K562 (cell line): ENCODE measurements around the gene MRPL37. TPM values are rescaled to one million over a fixed set of nuclear protein-coding genes. Genes with fewer than 3 reads are reported as not detected.

ENCODE experiments used
- CBX2 ChIP-seq: fragments of 200-600 bp; sonication (generic); IDR thresholded peaks from one replicate; pipeline ENCODE4 v1.6.1; 2012; ENCODE audit warnings: mild to moderate bottlenecking, low read length, inconsistent platforms; ENCODE audit not compliant: insufficient read depth, poor library complexity, severe bottlenecking
- CXXC5 ChIP-seq: fragments of 250-450 bp; sonication (Bioruptor Pico); IDR thresholded peaks from 2 replicates; pipeline ENCODE4 v1.8.0; 2022; ENCODE audit warnings: inconsistent platforms, mild to moderate bottlenecking, moderate library complexity
- EP300 ChIP-seq: IDR thresholded peaks from 2 replicates; pipeline ENCODE4 v1.6.1; 2012; ENCODE audit warnings: low read length, improper control_type of control experiment
- HCFC1 ChIP-seq: IDR thresholded peaks from 2 replicates; pipeline ENCODE4 v1.6.1; 2012; ENCODE audit warnings: low read depth, low read length, improper control_type of control experiment
- PRMT5 ChIP-seq: sonication (generic); formaldehyde crosslinking; IDR thresholded peaks from 2 replicates; pipeline ENCODE4 v1.5.0; 2020; ENCODE audit warnings: missing genetic modification reagents
- RCOR1 ChIP-seq, 2 experiments: IDR thresholded peaks; 2 replicates each; pipeline ENCODE4 v1.6.1; 2012; ENCODE audit warnings: low read depth in 2 of 2, low read length in 2 of 2, borderline replicate concordance in 1 of 2, improper control_type of control experiment in 1 of 2
- SMAD4 ChIP-seq: fragments of 250-450 bp; sonication (Bioruptor Pico); conservative IDR thresholded peaks from 2 replicates; pipeline ENCODE4 v1.8.0; 2021; ENCODE audit warnings: inconsistent platforms, mild to moderate bottlenecking, moderate library complexity
- ZFPM2 ChIP-seq: fragments of 250-450 bp; sonication (Bioruptor Pico); IDR thresholded peaks from 2 replicates; pipeline ENCODE4 v1.5.1; 2022; ENCODE audit warnings: mild to moderate bottlenecking
- ZNF263 ChIP-seq: sonication (generic); formaldehyde crosslinking; IDR thresholded peaks from 2 replicates; pipeline ENCODE4 v1.8.0; 2022; ENCODE audit warnings: mild to moderate bottlenecking, missing genetic modification reagents, borderline replicate concordance
- polyA plus RNA-seq, 8 experiments: library from polyadenylated mRNA; depleted of rRNA in 4 of 8; stranded (reverse) in 5 of 8; unstranded in 3 of 8; fragments of >200 nt; fragmentation: Nextera tagmentation in 2 of 8; fragmentation: Illumina TruSeq in 1 of 8; extraction: Ambion mirVana in 2 of 8; extraction: Trizol in 1 of 8; gene quantifications; 2 replicates each; pipeline versions ENCODE4 v1.2.1 to v1.2.3, GENCODE V29; 2011 to 2014; ENCODE audit warnings: inconsistent platforms in 1 of 8, missing spikeins in 1 of 8
- total RNA-seq, 7 experiments: library from RNA; depleted of rRNA in 6 of 7; stranded (reverse); fragments of >200 nt in 6 of 7; fragmentation: Illumina TruSeq in 2 of 7; extraction: Trizol in 2 of 7; gene quantifications; 2 replicates each; pipeline versions ENCODE4 v1.2.1 to v1.2.3, GENCODE V29; 2011 to 2021; ENCODE audit warnings: low replicate concordance in 1 of 7
- TF ChIP-seq, protein P1 (sequence below): fragments of 450-650 bp; IDR thresholded peaks from 2 replicates; pipeline ENCODE4 v1.6.1; 2016; ENCODE audit warnings: low read depth
- TF ChIP-seq, protein P2 (sequence below), 2 experiments: IDR thresholded peaks; 2 replicates each; pipeline ENCODE4 v1.6.1; 2011; ENCODE audit warnings: borderline replicate concordance in 1 of 2, control low read depth in 1 of 2, low read depth in 1 of 2, low read length in 1 of 2, mild to moderate bottlenecking in 1 of 2, mixed read lengths in 1 of 2, moderate library complexity in 1 of 2; ENCODE audit not compliant: insufficient read depth in 1 of 2, insufficient read length in 1 of 2, poor library complexity in 1 of 2, severe bottlenecking in 1 of 2; ENCODE audit errors: extremely low read depth in 1 of 2

MRPL37 gene
- total and polyA plus RNA-seq, 9 of the 15 experiments (the other 6 are each of a cell fraction or from before 2014, with no cell fraction given): 52.2 to 303 (median 180) TPM

DNA sequence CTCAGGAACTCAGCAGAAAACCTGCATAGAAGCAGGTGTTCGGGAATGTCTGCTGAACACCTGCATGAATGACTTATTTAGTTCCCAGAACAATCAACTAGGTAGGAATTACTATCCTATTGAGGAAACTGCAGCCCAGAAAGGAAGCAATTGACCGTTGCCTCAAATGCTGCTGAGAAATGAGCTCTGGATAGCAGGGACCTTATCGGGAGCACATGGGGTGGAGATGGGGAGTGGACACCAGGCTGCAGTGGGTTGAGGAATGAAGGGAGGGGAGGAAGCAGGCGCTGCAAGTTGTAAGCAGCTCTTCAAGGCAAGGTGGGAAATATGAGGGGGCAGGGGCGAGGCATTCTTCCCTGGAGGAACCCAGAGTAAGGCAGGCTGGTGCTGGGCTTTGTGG lies 36.4 kb upstream of the MRPL37 start (continued):
- TF ChIP-seq, protein P1, sequence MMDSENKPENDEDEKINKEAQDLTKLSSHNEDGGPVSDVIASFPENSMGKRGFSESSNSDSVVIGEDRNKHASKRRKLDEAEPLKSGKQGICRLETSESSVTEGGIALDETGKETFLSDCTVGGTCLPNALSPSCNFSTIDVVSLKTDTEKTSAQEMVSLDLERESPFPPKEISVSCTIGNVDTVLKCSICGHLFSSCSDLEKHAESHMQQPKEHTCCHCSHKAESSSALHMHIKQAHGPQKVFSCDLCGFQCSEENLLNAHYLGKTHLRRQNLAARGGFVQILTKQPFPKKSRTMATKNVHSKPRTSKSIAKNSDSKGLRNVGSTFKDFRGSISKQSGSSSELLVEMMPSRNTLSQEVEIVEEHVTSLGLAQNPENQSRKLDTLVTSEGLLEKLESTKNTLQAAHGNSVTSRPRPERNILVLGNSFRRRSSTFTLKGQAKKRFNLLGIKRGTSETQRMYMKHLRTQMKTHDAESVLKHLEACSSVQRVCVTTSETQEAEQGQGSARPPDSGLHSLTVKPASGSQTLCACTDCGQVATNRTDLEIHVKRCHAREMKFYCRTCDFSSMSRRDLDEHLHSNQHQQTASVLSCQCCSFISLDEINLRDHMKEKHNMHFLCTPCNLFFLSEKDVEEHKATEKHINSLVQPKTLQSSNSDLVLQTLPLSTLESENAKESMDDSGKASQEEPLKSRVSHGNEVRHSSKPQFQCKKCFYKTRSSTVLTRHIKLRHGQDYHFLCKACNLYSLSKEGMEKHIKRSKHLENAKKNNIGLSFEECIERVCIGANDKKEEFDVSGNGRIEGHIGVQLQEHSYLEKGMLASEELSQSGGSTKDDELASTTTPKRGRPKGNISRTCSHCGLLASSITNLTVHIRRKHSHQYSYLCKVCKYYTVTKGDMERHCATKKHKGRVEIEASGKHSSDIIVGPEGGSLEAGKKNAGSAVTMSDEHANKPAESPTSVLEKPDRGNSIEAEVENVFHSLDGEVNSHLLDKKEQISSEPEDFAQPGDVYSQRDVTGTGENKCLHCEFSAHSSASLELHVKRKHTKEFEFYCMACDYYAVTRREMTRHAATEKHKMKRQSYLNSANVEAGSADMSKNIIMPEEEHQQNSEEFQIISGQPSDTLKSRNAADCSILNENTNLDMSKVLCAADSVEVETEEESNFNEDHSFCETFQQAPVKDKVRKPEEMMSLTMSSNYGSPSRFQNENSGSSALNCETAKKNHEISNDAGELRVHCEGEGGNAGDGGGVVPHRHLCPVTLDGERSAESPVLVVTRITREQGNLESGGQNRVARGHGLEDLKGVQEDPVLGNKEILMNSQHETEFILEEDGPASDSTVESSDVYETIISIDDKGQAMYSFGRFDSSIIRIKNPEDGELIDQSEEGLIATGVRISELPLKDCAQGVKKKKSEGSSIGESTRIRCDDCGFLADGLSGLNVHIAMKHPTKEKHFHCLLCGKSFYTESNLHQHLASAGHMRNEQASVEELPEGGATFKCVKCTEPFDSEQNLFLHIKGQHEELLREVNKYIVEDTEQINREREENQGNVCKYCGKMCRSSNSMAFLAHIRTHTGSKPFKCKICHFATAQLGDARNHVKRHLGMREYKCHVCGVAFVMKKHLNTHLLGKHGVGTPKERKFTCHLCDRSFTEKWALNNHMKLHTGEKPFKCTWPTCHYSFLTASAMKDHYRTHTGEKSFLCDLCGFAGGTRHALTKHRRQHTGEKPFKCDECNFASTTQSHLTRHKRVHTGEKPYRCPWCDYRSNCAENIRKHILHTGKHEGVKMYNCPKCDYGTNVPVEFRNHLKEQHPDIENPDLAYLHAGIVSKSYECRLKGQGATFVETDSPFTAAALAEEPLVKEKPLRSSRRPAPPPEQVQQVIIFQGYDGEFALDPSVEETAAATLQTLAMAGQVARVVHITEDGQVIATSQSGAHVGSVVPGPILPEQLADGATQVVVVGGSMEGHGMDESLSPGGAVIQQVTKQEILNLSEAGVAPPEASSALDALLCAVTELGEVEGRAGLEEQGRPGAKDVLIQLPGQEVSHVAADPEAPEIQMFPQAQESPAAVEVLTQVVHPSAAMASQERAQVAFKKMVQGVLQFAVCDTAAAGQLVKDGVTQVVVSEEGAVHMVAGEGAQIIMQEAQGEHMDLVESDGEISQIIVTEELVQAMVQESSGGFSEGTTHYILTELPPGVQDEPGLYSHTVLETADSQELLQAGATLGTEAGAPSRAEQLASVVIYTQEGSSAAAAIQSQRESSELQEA: no peak
- no peak for TF ChIP-seq CBX2
- 0 out of 2 replicates have a peak, but pooled peaks have one; percentile 21 for TF ChIP-seq ZFPM2
- peak; percentile 25; the same call in 1 of the 2 replicates for TF ChIP-seq EP300
- peak; percentile 45 for TF ChIP-seq SMAD4
- TF ChIP-seq ZNF263: peak; percentile 65; the same call in 1 of the 2 replicates
- 0 out of 2 replicates have a peak, but pooled peaks have one; percentile 6 for TF ChIP-seq HCFC1
- 0 out of 2 replicates have a peak, but pooled peaks have one; percentile 13 for TF ChIP-seq CXXC5 (CRISPR knock-in tag)
- TF ChIP-seq RCOR1 (IDR thresholded peaks at IDR 0.05; ENCODE audit: borderline replicate concordance in 1 of 2, low read depth in 2 of 2, low read length in 2 of 2): peak in 1 of 2 experiments; percentile 58; a peak in 1 of 4 replicates
- TF ChIP-seq PRMT5 (CRISPR knock-in tag): no peak
- TF ChIP-seq, protein P2, sequence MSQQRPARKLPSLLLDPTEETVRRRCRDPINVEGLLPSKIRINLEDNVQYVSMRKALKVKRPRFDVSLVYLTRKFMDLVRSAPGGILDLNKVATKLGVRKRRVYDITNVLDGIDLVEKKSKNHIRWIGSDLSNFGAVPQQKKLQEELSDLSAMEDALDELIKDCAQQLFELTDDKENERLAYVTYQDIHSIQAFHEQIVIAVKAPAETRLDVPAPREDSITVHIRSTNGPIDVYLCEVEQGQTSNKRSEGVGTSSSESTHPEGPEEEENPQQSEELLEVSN (IDR thresholded peaks at IDR 0.05; ENCODE audit: borderline replicate concordance in 1 of 2, extremely low read depth in 1 of 2, insufficient read depth in 1 of 2, insufficient read length in 1 of 2, low read depth in 1 of 2, low read length in 1 of 2, poor library complexity in 1 of 2, severe bottlenecking in 1 of 2): peak; percentile 48 to 79
